ENCODE results near the gene MYO5C. TPM values are rescaled to one million over a fixed set of nuclear protein-coding genes. Genes with fewer than 3 reads are reported as not detected.
"Not testable (repeated sequence)": the region's sequence is repeated elsewhere in the genome, so short reads cannot be mapped to it uniquely, and the experiment has no call there.

MYO5C gene
- total RNA-seq, 1 donor from 2014 or later, result 2.0 TPM

GRCh38 chr15:52185151-52185561, 110.4 kb downstream of the MYO5C start:
- intact Hi-C loops (cut with DNase I), result no loop called here
- DNase-seq (ENCODE audit: low spot score), result no peak

DNA sequence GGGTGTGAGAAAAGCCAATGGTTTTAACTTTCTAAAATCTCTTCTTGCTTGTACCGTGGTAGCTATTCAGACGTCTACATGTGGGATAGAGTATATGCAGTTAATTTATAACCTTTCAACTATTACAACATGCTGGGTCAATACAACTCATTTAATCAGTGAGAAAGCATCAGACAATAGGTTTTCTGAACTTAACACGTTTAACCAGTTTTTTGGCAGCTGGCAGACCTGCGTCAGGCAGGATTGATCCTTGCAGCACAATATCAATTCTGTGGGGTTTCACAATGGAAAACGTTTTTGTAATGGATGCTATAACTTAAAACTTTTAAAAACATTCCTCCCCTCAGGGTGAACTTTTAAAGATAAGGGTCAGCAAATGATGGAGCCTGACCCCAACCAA, 110.9 kb downstream of the MYO5C start:
- intact Hi-C loops (cut with DNase I), result no loop called here
- no peak for DNase-seq (ENCODE audit: low spot score)

DNA sequence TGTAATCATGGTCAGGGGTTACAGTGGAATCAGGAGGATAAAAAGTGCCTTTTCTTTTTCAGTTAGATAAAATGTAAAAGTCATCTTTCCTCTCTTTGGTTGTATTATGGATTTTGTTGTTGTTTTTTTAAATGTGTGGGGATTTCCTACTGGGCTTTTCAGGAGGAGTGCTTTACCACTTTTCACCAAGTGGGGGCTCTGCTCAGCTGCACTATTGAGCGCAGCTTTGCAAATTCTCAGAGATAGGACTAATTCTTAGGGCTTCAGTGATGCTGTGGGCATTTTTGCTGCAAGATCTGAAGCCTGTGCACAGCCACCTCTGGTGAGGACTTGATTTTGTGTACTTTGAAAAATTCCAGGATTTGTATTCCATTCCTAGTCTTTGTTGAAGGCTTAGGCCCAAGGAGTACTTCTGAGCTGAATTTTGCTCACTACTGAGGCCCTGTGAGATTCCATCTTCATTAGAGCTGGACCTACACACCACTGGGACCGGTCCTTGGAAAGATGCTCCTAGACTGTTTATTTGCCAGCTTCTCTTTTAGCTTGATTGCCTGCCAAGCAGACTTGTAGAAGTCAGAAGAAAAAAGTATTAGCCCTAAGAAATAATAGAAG, 111.9 kb downstream of the MYO5C start:
- intact Hi-C loops (cut with DNase I), result no loop called here
- no peak for DNase-seq (ENCODE audit: low spot score)

- DNase-seq (ENCODE audit: low spot score), result no peak
- intact Hi-C loops (cut with DNase I), result no loop called here
These were observed 113.4 kb downstream of the MYO5C start for GRCh38 chr15:52181938-52182780.

GRCh38 chr15:52180851-52181450, 114.7 kb downstream of the MYO5C start:
- DNase-seq (ENCODE audit: low spot score), result no peak
- intact Hi-C loops (cut with DNase I), result no loop called here

GRCh38 chr15:52180196-52180835, 115.3 kb downstream of the MYO5C start:
- no peak for DNase-seq (ENCODE audit: low spot score)
- intact Hi-C loops (cut with DNase I), result no loop called here

- intact Hi-C loops (cut with DNase I), result no loop called here
These were observed 116.1 kb downstream of the MYO5C start for GRCh38 chr15:52179278-52180195.

DNA sequence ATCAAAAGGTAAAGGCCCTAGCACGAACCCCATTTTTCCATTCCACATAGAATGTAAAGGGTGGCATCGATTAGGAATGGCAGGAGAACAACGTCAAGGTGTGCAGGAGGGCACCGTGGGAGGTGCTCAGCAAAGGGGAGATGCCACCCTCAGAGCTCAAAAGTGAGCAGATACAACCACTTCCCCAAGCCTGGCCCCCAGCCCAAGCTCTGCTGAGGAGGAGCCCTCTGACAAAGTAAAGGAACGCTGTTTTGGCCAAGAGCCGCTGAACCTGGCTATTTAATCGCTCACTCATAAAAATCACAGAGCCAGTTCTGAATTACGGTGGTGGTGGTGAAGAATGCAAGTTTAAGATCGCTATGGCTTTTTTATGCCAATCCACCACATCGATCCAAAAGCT, 116.8 kb downstream of the MYO5C start:
- intact Hi-C loops (cut with DNase I), result no loop called here
- DNase-seq (ENCODE audit: low spot score), result no peak

More at GRCh38 chr15:52179278-52180195, 116.1 kb downstream of the MYO5C start:
- DNase-seq (ENCODE audit: low spot score), result peak; percentile 88

DNA sequence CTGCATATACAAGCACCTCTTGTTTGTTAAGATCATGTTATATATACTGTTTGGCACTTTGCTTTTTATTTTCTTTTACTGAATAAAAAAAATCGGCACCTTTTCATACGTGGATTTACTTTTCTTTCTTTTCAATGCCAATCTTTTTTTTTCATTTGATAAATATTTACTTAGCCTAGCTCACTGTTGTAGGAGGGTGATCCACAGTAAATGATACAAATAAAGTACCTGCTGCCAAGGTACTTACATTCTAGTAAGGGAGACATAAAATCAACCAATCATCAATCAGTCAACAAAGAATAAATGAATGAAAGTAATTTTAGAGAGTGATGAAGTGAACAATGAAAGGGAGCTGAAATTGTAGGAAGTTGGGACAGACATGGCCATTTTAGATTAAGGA, 122.7 kb downstream of the MYO5C start:
- no peak for DNase-seq (ENCODE audit: low spot score)
- intact Hi-C loops (cut with DNase I), result no loop called here

- intact Hi-C loops (cut with DNase I), result no loop called here
- no peak for DNase-seq (ENCODE audit: low spot score)
These were observed 123.8 kb downstream of the MYO5C start for GRCh38 chr15:52171807-52172206.

DNA sequence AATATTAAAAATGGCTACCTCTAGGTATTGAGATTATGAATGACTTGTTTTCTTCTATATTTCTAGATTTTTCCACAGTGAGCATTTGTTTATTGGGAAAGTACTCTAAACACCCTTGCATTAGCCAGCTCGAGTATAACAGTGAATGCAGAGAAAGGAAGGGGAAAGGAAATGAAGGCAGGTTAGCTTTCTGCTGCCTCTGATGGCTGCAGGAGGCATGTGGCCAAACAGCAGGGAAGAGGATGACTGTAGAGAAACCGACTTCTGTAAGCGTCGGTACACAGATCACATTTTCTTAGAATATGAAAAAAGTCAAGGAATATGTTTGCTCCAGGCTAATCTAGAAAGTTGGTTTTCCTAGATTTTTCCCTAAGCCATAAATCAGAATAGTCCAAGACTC, 124.2 kb downstream of the MYO5C start:
- DNase-seq (ENCODE audit: low spot score), result no peak
- intact Hi-C loops (cut with DNase I), result no loop called here

- DNase-seq (ENCODE audit: low spot score); intact Hi-C loops (cut with DNase I): not testable (repeated sequence)
These were observed 125.4 kb downstream of the MYO5C start for GRCh38 chr15:52170199-52170598.

DNA sequence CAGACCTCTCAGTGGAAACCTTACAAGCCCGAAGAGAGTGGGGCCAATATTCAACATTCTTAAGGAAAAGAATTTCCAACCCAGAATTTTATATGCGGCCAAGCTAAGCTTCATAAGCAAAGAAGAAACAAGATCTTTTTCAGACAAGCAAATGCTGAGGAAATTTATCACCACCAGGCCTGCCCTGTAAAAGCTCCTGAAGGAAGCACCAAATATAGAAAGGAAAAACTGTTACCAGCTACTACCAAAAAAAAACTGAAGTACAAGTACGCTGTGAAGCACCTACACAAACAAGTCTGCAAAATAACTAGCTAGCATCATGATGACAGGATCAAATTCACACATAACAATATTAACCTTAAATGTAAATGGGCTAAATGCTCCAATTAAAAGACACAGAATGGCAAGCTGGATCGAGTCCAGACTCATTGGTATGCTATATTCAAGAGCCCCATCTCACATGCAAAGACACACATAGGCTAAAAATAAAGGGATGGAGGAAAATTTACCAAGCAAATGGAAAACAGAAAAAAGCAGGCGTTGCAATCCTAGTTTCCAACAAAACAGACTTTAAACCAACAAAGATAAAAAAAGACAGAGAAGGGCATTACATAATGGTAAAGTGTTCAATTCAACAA, 130.0 kb downstream of the MYO5C start:
- DNase-seq (ENCODE audit: low spot score); intact Hi-C loops (cut with DNase I): not testable (repeated sequence)

GRCh38 chr15:52164631-52165265, 130.9 kb downstream of the MYO5C start:
- no peak for DNase-seq (ENCODE audit: low spot score)
- intact Hi-C loops (cut with DNase I), result no loop called here

GRCh38 chr15:52163321-52164190, 132.0 kb downstream of the MYO5C start:
- intact Hi-C loops (cut with DNase I), result no loop called here
- no peak for DNase-seq (ENCODE audit: low spot score)

DNA sequence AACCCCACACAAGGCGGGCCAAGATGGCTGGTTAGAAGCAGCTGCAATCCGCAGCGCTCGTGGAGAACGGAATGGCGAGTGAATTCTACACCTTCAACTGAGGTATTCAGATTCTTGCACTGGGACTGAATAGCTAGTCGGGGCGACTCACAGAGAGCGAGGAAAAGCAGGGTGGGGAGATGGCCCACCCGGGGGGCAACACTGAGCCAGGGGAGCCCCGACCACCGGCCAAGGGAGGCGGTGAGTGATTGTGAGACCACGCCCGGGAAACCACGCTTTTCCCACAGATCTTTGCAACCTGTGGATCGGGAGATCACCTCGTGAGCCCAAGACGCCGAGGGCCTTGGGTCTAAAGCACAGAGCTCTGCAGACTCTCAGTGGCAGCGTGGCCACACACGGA, 132.7 kb downstream of the MYO5C start:
- DNase-seq (ENCODE audit: low spot score), result no peak
- intact Hi-C loops (cut with DNase I), result no loop called here

GRCh38 chr15:52162260-52162659, 133.3 kb downstream of the MYO5C start:
- intact Hi-C loops (cut with DNase I), result no loop called here
- no peak for DNase-seq (ENCODE audit: low spot score)
